ENCODE results near the gene SCNN1G. TPM values are rescaled to one million over a fixed set of nuclear protein-coding genes. Genes with fewer than 3 reads are reported as not detected.
"Not testable (repeated sequence)": the region's sequence is repeated elsewhere in the genome, so short reads cannot be mapped to it uniquely, and the experiment has no call there.

The SCNN1G gene
- total and polyA plus RNA-seq, 4 donors, result 0.63 TPM; not detected in 3

DNA sequence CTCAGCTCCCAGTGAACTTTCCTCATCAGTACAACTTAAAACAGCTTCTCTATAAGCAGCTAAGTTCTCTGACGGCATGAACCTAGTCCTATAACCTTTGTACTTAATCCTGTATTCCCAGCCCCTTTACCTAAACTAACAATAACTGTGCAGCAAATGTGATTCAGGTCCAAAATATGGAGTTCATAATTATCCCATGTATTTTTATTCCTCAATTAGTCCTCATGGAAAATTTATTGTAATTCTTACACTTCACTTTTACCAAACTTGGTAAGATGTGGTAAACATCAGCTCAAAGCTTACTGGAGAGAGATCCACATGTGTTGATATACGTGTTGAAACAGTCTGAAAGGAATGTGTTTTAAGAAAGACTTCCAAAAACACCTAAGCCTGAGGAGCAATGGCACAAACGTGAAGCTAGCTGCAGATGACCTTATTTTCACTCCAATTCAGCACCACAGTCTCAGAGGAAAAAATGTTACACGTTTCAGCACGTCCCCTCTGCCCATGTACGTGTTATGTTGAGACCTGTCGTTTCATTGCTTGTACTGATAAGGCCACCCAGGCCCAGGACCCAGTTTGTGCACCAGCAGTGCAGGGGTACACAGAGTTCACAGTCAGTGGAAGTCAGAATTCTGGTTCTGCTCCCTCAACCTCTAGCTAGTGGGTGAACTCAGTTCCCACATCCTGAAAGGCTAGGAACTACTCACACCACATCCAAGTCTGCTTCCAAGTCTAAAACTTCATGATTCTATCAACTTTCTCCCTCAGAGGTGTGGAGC, 40.4 kb upstream of the SCNN1G start:
- H3K4me3 ChIP-seq (ENCODE audit: low read length in 2 of 2), result no peak overlapping the region
- intact Hi-C loops (cut with DNase I), result no loop called here
- peaks cover 0 to 3% of the 10 kb centered on the region in 2 donors for H3K4me1 ChIP-seq (ENCODE audit: control insufficient read depth in 1 of 2, insufficient read depth in 2 of 2, low read length in 2 of 2)
- peak; percentile 43 for ATAC-seq (ENCODE audit: low FRiP score)
- 7 to 16% methylated on average over 7 of the region's 7 CpGs for WGBS, 2 donors
- H3K27me3 ChIP-seq (ENCODE audit: control insufficient read depth in 1 of 2, insufficient read depth in 2 of 2, low read length in 1 of 2), result no peaks in the 10 kb centered on the region
- peak overlapping the region in 1 of 2 donors; percentile 96 for H3K27ac ChIP-seq (ENCODE audit: low read depth in 1 of 2, low read length in 2 of 2)
- H3K36me3 ChIP-seq (ENCODE audit: control insufficient read depth in 1 of 2, insufficient read depth in 2 of 2, low read length in 1 of 2), result no peaks in the 10 kb centered on the region
- DNase-seq, result no peak
- no peaks in the 10 kb centered on the region for H3K9me3 ChIP-seq (ENCODE audit: control insufficient read depth, low read length)

DNA sequence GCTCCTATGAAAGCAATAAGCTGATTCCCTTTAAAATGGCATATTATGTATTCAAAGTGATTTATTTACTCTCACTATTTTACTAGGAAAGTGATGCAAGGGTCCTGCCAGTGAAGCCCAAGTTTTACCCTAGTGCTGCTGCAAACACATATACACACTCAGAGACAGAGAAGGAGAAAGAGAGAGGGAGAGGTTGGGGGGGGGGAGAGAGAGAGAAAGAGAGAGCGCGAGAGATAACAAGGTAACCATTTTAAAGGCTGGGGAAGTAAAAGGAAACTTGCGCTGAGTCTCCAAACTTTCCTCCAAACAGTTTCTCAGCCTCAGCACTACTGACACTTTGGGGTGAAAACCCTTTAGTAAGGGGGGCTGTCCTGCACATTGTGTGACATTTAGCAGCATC, 39.2 kb upstream of the SCNN1G start:
- H3K4me1 ChIP-seq (ENCODE audit: control insufficient read depth in 1 of 2, insufficient read depth in 2 of 2, low read length in 2 of 2), result peaks cover 0 to 3% of the 10 kb centered on the region in 2 donors
- DNase-seq, result no peak
- no peak overlapping the region for H3K27ac ChIP-seq (ENCODE audit: low read depth in 1 of 2, low read length in 2 of 2)
- H3K9me3 ChIP-seq (ENCODE audit: control insufficient read depth, low read length), result no peaks in the 10 kb centered on the region
- intact Hi-C loops (cut with DNase I), result no loop called here
- no peaks in the 10 kb centered on the region for H3K36me3 ChIP-seq (ENCODE audit: control insufficient read depth in 1 of 2, insufficient read depth in 2 of 2, low read length in 1 of 2)
- no peaks in the 10 kb centered on the region for H3K27me3 ChIP-seq (ENCODE audit: control insufficient read depth in 1 of 2, insufficient read depth in 2 of 2, low read length in 1 of 2)
- no peak overlapping the region for H3K4me3 ChIP-seq (ENCODE audit: low read length in 2 of 2)
- WGBS, 2 donors, result 70 to 90% methylated on average over 3 of the region's 3 CpGs
- ATAC-seq (ENCODE audit: low FRiP score), result no peak

DNA sequence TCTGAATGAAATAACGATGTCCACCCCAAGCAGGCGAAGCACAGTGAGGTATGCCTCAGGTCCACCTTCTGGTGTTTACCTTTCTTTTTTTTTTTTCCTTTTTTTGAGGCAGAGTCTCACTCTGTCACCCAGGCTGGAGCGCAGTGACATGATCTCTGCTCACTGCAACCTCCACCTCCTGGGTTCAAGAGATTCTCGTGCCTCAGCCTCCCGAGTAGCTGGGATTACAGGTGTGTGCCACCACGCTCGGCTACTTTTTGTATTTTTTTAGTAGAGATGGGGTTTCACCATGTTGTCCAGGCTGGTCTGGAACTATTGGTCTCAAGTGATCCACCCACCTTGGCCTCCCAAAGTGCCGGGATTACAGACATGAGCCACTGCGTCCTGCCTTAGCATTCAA, 38.2 kb upstream of the SCNN1G start:
- H3K9me3 ChIP-seq (ENCODE audit: control insufficient read depth, low read length); ATAC-seq (ENCODE audit: low FRiP score); H3K27ac ChIP-seq (ENCODE audit: low read depth in 1 of 2, low read length in 2 of 2); H3K27me3 ChIP-seq (ENCODE audit: control insufficient read depth in 1 of 2, insufficient read depth in 2 of 2, low read length in 1 of 2); DNase-seq; H3K36me3 ChIP-seq (ENCODE audit: control insufficient read depth in 1 of 2, insufficient read depth in 2 of 2, low read length in 1 of 2); H3K4me3 ChIP-seq (ENCODE audit: low read length in 2 of 2); H3K4me1 ChIP-seq (ENCODE audit: control insufficient read depth in 1 of 2, insufficient read depth in 2 of 2, low read length in 2 of 2); intact Hi-C loops (cut with DNase I): not testable (repeated sequence)
- WGBS, 2 donors, result 97 to 98% methylated on average over 9 of the region's 9 CpGs

DNA sequence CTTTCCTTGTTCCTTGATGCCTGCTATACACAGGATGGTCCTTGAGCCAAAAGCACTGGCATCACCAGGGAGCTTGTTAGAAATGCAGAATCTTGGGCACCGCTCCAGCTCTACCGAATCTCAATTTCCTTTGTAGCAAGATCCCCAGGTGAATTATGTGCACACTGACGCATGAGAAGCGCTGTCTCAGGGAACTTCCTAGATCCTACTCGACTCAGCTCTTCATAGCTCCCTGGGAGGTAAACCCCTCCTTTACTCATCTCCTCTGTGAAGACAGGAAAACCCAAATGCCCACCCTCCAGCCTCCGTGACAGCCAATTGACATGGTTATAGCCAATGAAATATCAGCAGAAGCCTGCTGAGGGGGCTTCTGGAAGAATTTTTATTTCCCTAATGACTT, 37.4 kb upstream of the SCNN1G start:
- peaks cover 0 to 3% of the 10 kb centered on the region in 2 donors for H3K4me1 ChIP-seq (ENCODE audit: control insufficient read depth in 1 of 2, insufficient read depth in 2 of 2, low read length in 2 of 2)
- no peak for ATAC-seq (ENCODE audit: low FRiP score)
- no peaks in the 10 kb centered on the region for H3K36me3 ChIP-seq (ENCODE audit: control insufficient read depth in 1 of 2, insufficient read depth in 2 of 2, low read length in 1 of 2)
- H3K9me3 ChIP-seq (ENCODE audit: control insufficient read depth, low read length), result no peaks in the 10 kb centered on the region
- WGBS, 2 donors, result 83 to 85% methylated on average over 6 of the region's 6 CpGs
- no peak for DNase-seq
- intact Hi-C loops (cut with DNase I), result loop anchor here in 1 of 2 donors (5.0 kb wide), 1 partner anchor 73 kb away; no protein-coding TSS in a partner anchor
- H3K27me3 ChIP-seq (ENCODE audit: control insufficient read depth in 1 of 2, insufficient read depth in 2 of 2, low read length in 1 of 2), result no peaks in the 10 kb centered on the region
- no peak overlapping the region for H3K4me3 ChIP-seq (ENCODE audit: low read length in 2 of 2)
- H3K27ac ChIP-seq (ENCODE audit: low read depth in 1 of 2, low read length in 2 of 2), result peak overlapping the region in 1 of 2 donors; percentile 21

DNA sequence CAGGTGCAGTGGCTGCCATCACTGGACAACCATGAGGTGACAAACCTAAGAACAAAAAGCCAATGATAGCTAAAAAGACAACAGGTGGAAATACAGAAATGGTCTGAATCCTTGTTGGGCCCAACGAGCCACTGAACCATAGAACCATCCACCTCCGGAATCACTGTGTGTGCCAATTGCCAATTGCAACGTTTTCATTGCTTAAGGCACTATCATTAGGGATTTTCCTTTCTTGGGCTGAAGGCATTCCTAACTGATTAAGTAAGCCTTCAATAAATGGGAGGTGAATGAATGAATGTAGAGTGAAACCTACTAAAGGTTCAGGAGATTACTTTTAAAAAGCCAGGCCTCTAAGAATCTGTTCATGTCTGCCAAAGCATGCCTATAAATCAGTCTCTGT, 36.9 kb upstream of the SCNN1G start:
- no peaks in the 10 kb centered on the region for H3K9me3 ChIP-seq (ENCODE audit: control insufficient read depth, low read length)

DNA sequence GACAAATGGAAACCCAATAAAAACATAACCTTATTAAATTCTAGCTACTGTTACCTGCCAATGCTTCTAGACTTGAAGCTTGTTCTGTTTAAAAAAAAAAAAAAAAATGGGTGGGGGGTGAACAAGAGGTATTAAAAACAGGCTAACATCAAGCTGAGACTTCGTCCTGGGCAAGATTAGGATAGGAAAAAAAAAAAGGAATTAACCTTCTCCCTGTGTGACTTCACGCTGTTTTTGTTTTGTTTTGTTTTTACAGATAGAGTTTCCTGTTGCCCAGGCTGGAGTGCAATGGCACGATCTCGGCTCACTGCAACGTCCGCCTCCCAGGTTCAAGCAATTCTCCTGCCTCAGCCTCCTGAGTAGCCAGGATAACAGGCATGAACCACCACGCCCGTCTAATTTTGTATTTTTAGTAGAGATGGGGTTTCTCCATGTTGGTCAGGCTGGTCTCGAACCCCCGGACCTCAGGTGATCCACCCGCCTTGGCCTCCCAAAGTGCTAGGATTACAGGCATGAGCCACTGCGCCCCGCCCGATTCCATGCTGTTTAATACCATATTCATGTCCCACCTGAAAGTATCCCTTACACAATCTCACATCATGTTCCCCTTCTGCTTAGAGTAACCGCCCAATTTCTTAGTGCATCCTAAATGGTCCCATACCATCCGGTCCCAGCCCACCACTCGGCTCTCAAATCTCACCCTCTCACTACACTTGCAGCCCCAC, 35.5 kb upstream of the SCNN1G start:
- no peak for DNase-seq
- no peak overlapping the region for H3K27ac ChIP-seq (ENCODE audit: low read depth in 1 of 2, low read length in 2 of 2)
- no peak for ATAC-seq (ENCODE audit: low FRiP score)
- peaks cover 0 to 3% of the 10 kb centered on the region in 2 donors for H3K4me1 ChIP-seq (ENCODE audit: control insufficient read depth in 1 of 2, insufficient read depth in 2 of 2, low read length in 2 of 2)
- H3K36me3 ChIP-seq (ENCODE audit: control insufficient read depth in 1 of 2, insufficient read depth in 2 of 2, low read length in 1 of 2), result no peaks in the 10 kb centered on the region
- H3K27me3 ChIP-seq (ENCODE audit: control insufficient read depth in 1 of 2, insufficient read depth in 2 of 2, low read length in 1 of 2), result no peaks in the 10 kb centered on the region
- 67 to 70% methylated on average over 17 of the region's 17 CpGs for WGBS, 2 donors
- no peak overlapping the region for H3K4me3 ChIP-seq (ENCODE audit: low read length in 2 of 2)
- intact Hi-C loops (cut with DNase I), result loop anchor here in 1 of 2 donors (5.0 kb wide), 1 partner anchor 75 kb away; no protein-coding TSS in a partner anchor
- H3K9me3 ChIP-seq (ENCODE audit: control insufficient read depth, low read length), result no peaks in the 10 kb centered on the region

More for the DNA sequence above, 36.9 kb upstream of the SCNN1G start:
- Histone ChIP-seq H3K36me3 (ENCODE audit: control insufficient read depth in 1 of 2, insufficient read depth in 2 of 2, low read length in 1 of 2) (no peaks in the 10 kb centered on the region), H3K4me1 (ENCODE audit: control insufficient read depth in 1 of 2, insufficient read depth in 2 of 2, low read length in 2 of 2) (peaks cover 0 to 3% of the 10 kb centered on the region in 2 donors), H3K4me3 (ENCODE audit: low read length in 2 of 2) (no peak overlapping the region), H3K27ac (ENCODE audit: low read depth in 1 of 2, low read length in 2 of 2) (peak overlapping the region in 1 of 2 donors; percentile 21), H3K27me3 (ENCODE audit: control insufficient read depth in 1 of 2, insufficient read depth in 2 of 2, low read length in 1 of 2) (no peaks in the 10 kb centered on the region)
- 3 to 14% methylated on average over 3 of the region's 3 CpGs for WGBS, 2 donors
- intact Hi-C loops (cut with DNase I), result loop anchor here in 1 of 2 donors (5.0 kb wide), 1 partner anchor 73 kb away; no protein-coding TSS in a partner anchor
- DNase-seq (no peak), ATAC-seq (ENCODE audit: low FRiP score) (no peak)

DNA sequence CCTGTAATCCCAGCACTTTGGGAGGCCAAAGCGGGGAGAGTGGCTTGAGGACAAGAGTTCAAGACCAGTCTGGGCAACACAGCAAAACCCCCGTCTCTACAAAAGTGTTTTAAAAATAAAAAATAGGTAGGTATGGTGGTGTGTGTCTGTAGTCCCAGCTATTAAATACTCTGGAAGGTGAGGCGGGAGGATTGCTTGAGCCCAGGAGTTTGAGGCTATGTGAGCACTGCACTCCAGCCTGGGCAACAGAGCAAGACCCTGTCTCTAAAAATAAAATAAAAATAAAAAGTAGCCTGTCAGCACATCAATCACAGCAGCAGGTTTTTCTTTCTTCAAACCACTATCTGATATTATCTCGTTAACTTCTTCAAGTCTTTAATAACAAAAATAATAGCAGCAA, 34.9 kb upstream of the SCNN1G start:
- Histone ChIP-seq H3K27me3 (ENCODE audit: control insufficient read depth in 1 of 2, insufficient read depth in 2 of 2, low read length in 1 of 2) (no peaks in the 10 kb centered on the region), H3K27ac (ENCODE audit: low read depth in 1 of 2, low read length in 2 of 2) (no peak overlapping the region), H3K4me1 (ENCODE audit: control insufficient read depth in 1 of 2, insufficient read depth in 2 of 2, low read length in 2 of 2) (peaks cover 0 to 3% of the 10 kb centered on the region in 2 donors), H3K36me3 (ENCODE audit: control insufficient read depth in 1 of 2, insufficient read depth in 2 of 2, low read length in 1 of 2) (no peaks in the 10 kb centered on the region), H3K4me3 (ENCODE audit: low read length in 2 of 2) (no peak overlapping the region), H3K9me3 (ENCODE audit: control insufficient read depth, low read length) (no peaks in the 10 kb centered on the region)
- 76 to 79% methylated on average over 4 of the region's 4 CpGs for WGBS, 2 donors
- DNase-seq (no peak), ATAC-seq (ENCODE audit: low FRiP score) (no peak)
- intact Hi-C loops (cut with DNase I), result loop anchor here in 1 of 2 donors (5.0 kb wide), 1 partner anchor 75 kb away; no protein-coding TSS in a partner anchor

DNA sequence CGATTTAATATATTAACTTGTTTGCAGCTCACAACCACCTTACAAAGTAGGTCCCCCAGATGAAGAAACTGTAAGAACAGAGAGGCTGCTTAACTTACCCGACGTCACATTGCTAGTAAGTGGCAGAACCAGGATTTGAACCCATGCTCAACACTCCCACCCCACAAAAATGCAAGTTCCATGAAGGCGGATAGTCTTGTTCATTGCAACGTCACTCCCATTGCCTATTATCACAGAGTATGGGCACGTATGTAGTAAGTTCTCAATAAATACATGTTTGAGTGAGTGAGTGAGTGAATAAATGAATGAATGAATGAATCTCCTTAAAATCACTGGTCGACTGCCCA, 34.4 kb upstream of the SCNN1G start:
- intact Hi-C loops (cut with DNase I), result loop anchor here in 1 of 2 donors (5.0 kb wide), 1 partner anchor 76 kb away; no protein-coding TSS in a partner anchor
- WGBS, 2 donors, result 43 to 46% methylated on average over 7 of the region's 7 CpGs
- ATAC-seq (ENCODE audit: low FRiP score) (no peak), DNase-seq (no peak)
- Histone ChIP-seq H3K27ac (ENCODE audit: low read depth in 1 of 2, low read length in 2 of 2) (no peak overlapping the region), H3K4me3 (ENCODE audit: low read length in 2 of 2) (peak overlapping the region; percentile 74 to 98), H3K4me1 (ENCODE audit: control insufficient read depth in 1 of 2, insufficient read depth in 2 of 2, low read length in 2 of 2) (no peaks in the 10 kb centered on the region), H3K27me3 (ENCODE audit: control insufficient read depth in 1 of 2, insufficient read depth in 2 of 2, low read length in 1 of 2) (no peaks in the 10 kb centered on the region), H3K36me3 (ENCODE audit: control insufficient read depth in 1 of 2, insufficient read depth in 2 of 2, low read length in 1 of 2) (no peaks in the 10 kb centered on the region), H3K9me3 (ENCODE audit: control insufficient read depth, low read length) (no peaks in the 10 kb centered on the region)

Data from aorta (tissue), 5 donors.